ENCODE measurements around the gene TGFBR2.

Gene TGFBR2

GRCh38 chr3:30604093-30604492 is 2.3 kb upstream of the TGFBR2 start:
- no peak for DNase-seq

- no peak for DNase-seq
Observed at GRCh38 chr3:30604558-30604957, 1.8 kb upstream of the TGFBR2 start.

- DNase-seq, result no peak
Observed at GRCh38 chr3:30605005-30605404, 1.4 kb upstream of the TGFBR2 start.

GRCh38 chr3:30605706-30606300 is 598 bp upstream of the TGFBR2 start:
- no peak for DNase-seq

GRCh38 chr3:30607032-30607833 is 832 bp downstream of the TGFBR2 start:
- peak; percentile 83 for DNase-seq

- DNase-seq, result no peak
Observed at GRCh38 chr3:30608598-30608947, 2.2 kb downstream of the TGFBR2 start.

- no peak for DNase-seq
Observed at GRCh38 chr3:30609930-30610701, 3.7 kb downstream of the TGFBR2 start.

GRCh38 chr3:30610702-30611368 is 4.4 kb downstream of the TGFBR2 start:
- no peak for DNase-seq

GRCh38 chr3:30611613-30612436 is 5.4 kb downstream of the TGFBR2 start:
- no peak for DNase-seq

- no peak for DNase-seq
Observed at GRCh38 chr3:30612437-30613132, 6.2 kb downstream of the TGFBR2 start.

- no peak for DNase-seq
Observed at GRCh38 chr3:30613133-30613825, 6.9 kb downstream of the TGFBR2 start.

GRCh38 chr3:30614373-30614772 is 8.0 kb downstream of the TGFBR2 start:
- no peak for DNase-seq

- no peak for DNase-seq
Observed at GRCh38 chr3:30614943-30615342, 8.5 kb downstream of the TGFBR2 start.

GRCh38 chr3:30615615-30616346 is 9.4 kb downstream of the TGFBR2 start:
- no peak for DNase-seq

GRCh38 chr3:30616347-30617027 is 10.1 kb downstream of the TGFBR2 start:
- no peak for DNase-seq

- DNase-seq, result no peak
Observed at GRCh38 chr3:30617069-30617468, 10.7 kb downstream of the TGFBR2 start.

- DNase-seq, result no peak
Observed at GRCh38 chr3:30617653-30618052, 11.3 kb downstream of the TGFBR2 start.

- no peak for DNase-seq
Observed at GRCh38 chr3:30618526-30618925, 12.1 kb downstream of the TGFBR2 start.

- no peak for DNase-seq
Observed at GRCh38 chr3:30619318-30619717, 12.9 kb downstream of the TGFBR2 start.
